HG03432 (cell line): Measurements from ENCODE around the gene SPANXN2.
"Not testable (repeated sequence)": the region's sequence is repeated elsewhere in the genome, so short reads cannot be mapped to it uniquely, and the experiment has no call there.

ENCODE experiments used
- ATAC-seq: cut with Tn5 transposase; IDR thresholded peaks from one replicate; pipeline ENCODE4 v1.9.1; 2021; ENCODE audit warnings: mild to moderate bottlenecking, moderate library complexity; ENCODE audit not compliant: unreplicated experiment

The SPANXN2 gene, protein sequence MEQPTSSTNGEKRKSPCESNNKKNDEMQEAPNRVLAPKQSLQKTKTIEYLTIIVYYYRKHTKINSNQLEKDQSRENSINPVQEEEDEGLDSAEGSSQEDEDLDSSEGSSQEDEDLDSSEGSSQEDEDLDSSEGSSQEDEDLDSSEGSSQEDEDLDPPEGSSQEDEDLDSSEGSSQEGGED

GRCh38 chrX:143720652-143721051, at the start of gene SPANXN2:
TSS of gene SPANXN2 (minus strand) at chrX:143720752. CDS start at chrX:143720668, 84 bp downstream.
- not testable (repeated sequence) for ATAC-seq

GRCh38 chrX:143768976-143769375, 48.4 kb upstream of the SPANXN2 start:
- no peak for ATAC-seq

DNA sequence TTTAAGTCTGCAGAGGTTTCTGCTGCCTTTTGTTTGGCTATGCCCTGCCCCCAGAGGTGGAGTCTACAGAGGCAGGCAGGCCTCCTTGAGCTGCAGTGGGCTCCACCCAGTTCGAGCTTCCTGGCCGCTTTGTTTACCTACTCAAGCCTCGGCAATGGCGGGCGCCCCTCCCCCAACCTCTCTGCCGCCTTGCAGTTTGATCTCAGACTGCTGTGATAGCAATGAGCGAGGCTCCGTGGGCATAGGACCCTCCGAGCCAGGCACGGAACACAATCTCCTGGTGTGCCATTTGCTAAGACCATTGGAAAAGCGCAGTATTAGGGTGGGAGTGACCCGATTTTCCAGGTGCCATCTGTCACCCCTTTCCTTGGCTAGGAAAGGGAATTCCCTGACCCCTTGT, 47.2 kb upstream of the SPANXN2 start:
- ATAC-seq: not testable (repeated sequence)

DNA sequence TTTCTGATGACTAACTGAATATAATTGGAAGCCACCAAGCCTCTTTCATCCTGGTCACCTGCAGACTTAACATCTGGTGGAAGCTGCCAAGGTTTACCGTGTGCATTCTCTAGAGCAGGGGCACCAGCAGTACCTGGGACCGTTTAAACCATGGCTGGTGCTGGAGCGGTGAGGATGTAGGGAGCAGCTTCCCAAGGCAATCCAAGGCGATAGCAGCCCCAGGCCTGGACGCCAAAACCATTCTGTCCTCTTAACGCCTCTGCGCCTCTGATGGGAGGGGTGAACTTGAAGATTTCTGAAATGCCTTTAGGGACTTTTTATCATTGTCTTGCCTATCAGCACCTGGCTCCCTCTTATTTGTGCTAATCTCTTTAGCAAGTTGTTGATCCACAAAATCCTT, 37.3 kb upstream of the SPANXN2 start:
- no peak for ATAC-seq

DNA sequence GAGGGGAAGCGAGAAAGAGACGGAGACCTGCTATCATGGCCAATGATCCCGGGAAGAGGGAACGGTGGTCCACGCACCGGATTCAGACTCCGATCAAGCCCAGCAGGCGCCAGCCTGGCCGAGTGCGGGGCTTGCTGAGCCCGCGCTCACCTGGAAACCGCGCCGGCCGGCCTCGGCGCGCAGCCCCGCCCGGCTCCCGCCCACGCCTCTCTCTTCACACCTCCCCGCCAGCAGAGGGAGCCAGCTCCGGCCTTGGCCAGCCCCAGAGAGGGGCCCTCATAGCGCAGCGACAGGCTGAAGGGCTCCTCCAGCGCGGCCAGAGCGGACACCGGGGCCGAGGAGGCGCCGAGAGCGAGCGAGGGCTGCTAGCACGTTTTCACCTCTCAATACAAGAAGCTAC, 36.8 kb upstream of the SPANXN2 start:
- no peak for ATAC-seq

DNA sequence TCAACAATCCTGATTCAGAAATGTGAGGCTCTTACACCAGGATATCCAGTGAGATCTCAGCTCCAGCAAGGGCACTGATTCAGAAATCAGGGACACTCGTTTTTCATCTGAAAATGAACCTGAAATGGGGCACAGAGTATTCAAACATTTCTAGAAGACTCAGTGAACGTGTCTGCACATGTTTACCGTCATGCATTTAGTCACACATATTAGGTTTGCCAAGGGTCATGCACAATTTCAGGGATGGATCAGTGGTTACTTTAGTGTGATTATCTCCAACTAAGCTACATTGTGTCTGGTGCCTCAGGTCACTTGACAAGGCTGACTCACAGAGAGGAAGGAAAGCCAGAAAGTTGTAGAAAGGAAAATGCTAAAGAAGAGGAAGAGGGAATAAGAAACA, 33.6 kb upstream of the SPANXN2 start:
- no peak for ATAC-seq

- no peak for ATAC-seq
Measured at GRCh38 chrX:143733866-143734265, 13.3 kb upstream of the SPANXN2 start.

GRCh38 chrX:143726296-143726695, 5.7 kb upstream of the SPANXN2 start:
- ATAC-seq: no peak

- ATAC-seq: no peak
Measured at GRCh38 chrX:143701460-143701859, 19.1 kb downstream of the SPANXN2 start.

DNA sequence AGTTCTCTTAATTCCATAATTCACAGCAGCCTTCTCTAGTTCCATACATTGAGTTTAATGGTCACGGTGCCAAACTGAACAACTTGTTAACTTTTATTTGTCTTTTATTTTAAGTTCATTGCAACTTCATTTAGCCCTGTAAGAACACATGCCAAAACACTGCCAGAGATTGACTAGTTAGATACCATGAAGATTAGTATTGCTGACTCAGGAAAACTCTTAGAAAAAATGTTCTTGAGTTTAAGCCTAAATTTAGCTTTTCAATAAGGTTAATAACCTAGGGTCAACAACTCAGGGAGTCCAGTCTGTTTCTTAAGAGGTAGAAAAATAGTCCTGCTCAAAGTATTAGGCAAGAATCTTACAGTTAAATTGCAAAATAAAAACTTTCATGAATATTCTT, 25.7 kb downstream of the SPANXN2 start:
- no peak for ATAC-seq

- ATAC-seq: no peak
Measured at GRCh38 chrX:143683486-143683885, 37.1 kb downstream of the SPANXN2 start.

- no peak for ATAC-seq
Measured at GRCh38 chrX:143674926-143675325, 45.6 kb downstream of the SPANXN2 start.

DNA sequence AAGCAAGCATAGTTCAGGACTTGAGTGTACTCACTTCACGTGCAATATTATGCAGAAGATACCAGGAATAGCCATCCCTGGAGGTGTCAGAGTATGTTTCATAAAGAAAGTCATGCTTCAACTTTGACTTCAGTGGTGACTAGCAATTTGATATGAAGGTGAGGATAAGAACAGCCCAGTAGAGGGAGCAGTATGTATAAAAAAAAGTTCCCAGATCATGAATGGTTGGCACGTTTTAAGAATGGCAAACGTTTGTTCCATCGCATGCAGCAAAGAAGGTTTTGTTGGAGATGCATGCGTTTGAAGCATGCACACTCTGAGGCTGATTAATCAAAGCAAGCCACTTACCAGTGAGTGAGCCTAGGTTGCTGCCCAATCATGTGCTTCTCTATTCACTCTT, 51.2 kb downstream of the SPANXN2 start:
- ATAC-seq: no peak

DNA sequence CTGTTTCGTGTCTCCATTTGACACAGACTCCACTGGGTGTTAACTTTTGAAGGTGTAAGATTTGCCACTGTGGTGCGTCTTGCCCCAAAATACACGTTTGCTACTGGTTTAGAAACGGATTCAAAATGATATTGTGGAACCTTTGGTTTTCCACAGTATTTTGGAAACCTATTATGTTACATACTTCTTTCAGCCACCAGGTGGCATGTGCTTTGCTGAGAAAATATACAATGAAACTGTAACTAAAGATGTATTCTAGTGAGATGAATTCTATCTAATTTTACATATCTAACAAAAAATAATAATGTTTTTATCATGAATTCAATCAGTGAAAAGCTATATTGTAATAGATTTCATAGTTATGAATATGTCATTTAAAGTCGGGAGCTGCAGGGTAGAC, 56.2 kb downstream of the SPANXN2 start:
- ATAC-seq: no peak

GRCh38 chrX:143663755-143664154, 56.8 kb downstream of the SPANXN2 start:
- ATAC-seq: no peak
